Mesenchymal stem cell (in vitro differentiated cells and primary cell): ENCODE results near the gene PIEZO1.

Source experiments
- DNase-seq: peaks from one replicate; pipeline ENCODE4 v3.0.0-alpha.2; 2013
- H2AFZ ChIP-seq: one replicate; pipeline ENCODE4 v1.6.1; 2013; ENCODE audit warnings: low read depth, mild to moderate bottlenecking, control low read depth, inconsistent platforms, low read length, moderate library complexity
- H2AK5ac ChIP-seq: 2 replicates; pipeline ENCODE4 v1.6.1; 2013; ENCODE audit warnings: low read length, moderate library complexity, mild to moderate bottlenecking, inconsistent platforms; ENCODE audit not compliant: severe bottlenecking
- H2BK120ac ChIP-seq: one replicate; pipeline ENCODE4 v1.6.1; 2013; ENCODE audit warnings: low read depth, mild to moderate bottlenecking, inconsistent platforms, low read length, moderate library complexity
- H2BK12ac ChIP-seq, 2 experiments: one replicate each; pipeline ENCODE4 v1.6.1; 2013; ENCODE audit warnings: inconsistent platforms in 2 of 2, low read length in 2 of 2, mild to moderate bottlenecking in 2 of 2, moderate library complexity in 2 of 2, control low read depth in 1 of 2
- H2BK15ac ChIP-seq: one replicate; pipeline ENCODE4 v1.6.1; 2013; ENCODE audit warnings: mild to moderate bottlenecking, low read depth, inconsistent platforms; ENCODE audit not compliant: poor library complexity, severe bottlenecking
- H2BK5ac ChIP-seq: 2 replicates; pipeline ENCODE4 v1.6.1; 2013; ENCODE audit warnings: low read depth, mild to moderate bottlenecking, low read length, control low read depth, inconsistent platforms; ENCODE audit not compliant: poor library complexity, severe bottlenecking
- H3K14ac ChIP-seq, 2 experiments: one replicate each; pipeline ENCODE4 v1.6.1; 2013; ENCODE audit warnings: inconsistent platforms in 2 of 2, low read length in 2 of 2, control low read depth in 1 of 2, mild to moderate bottlenecking in 1 of 2, moderate library complexity in 1 of 2
- H3K18ac ChIP-seq, 2 experiments: one replicate each; pipeline ENCODE4 v1.6.1; 2013; ENCODE audit warnings: inconsistent platforms in 2 of 2, low read length in 2 of 2, control low read depth in 1 of 2, low read depth in 1 of 2, mild to moderate bottlenecking in 1 of 2
- H3K23ac ChIP-seq, 2 experiments: one replicate each; pipeline ENCODE4 v1.6.1; 2013; ENCODE audit warnings: inconsistent platforms in 2 of 2, low read length in 2 of 2, mild to moderate bottlenecking in 2 of 2, moderate library complexity in 2 of 2, control low read depth in 1 of 2
- H3K27ac ChIP-seq: 2 replicates; pipeline ENCODE4 v1.5.1; 2013; ENCODE audit warnings: mild to moderate bottlenecking, moderate library complexity, low read length, control low read depth, inconsistent platforms; ENCODE audit not compliant: poor library complexity, severe bottlenecking
- H3K27me3 ChIP-seq, 2 experiments: 2 replicates each; pipeline versions ENCODE4 v1.6.1 to v1.7.0; 2013; ENCODE audit warnings: low read length in 2 of 2, mild to moderate bottlenecking in 2 of 2, moderate library complexity in 2 of 2, control low read depth in 1 of 2, inconsistent platforms in 1 of 2; ENCODE audit not compliant: control insufficient read depth in 1 of 2, insufficient read depth in 1 of 2
- H3K36me3 ChIP-seq, 2 experiments: 2 replicates each; pipeline versions ENCODE4 v1.6.1 to v1.7.0; 2013; ENCODE audit warnings: low read length in 2 of 2, control low read depth in 1 of 2, inconsistent platforms in 1 of 2, low read depth in 1 of 2, mild to moderate bottlenecking in 1 of 2; ENCODE audit not compliant: insufficient read depth in 2 of 2, control insufficient read depth in 1 of 2
- H3K4ac ChIP-seq, 2 experiments: one replicate each; pipeline ENCODE4 v1.6.1; 2013; ENCODE audit warnings: inconsistent platforms in 2 of 2, low read length in 2 of 2, mild to moderate bottlenecking in 2 of 2, moderate library complexity in 2 of 2, control low read depth in 1 of 2, low read depth in 1 of 2
- H3K4me1 ChIP-seq: 2 replicates; pipeline ENCODE4 v1.6.1; 2013; ENCODE audit warnings: low read depth, low read length, control low read depth; ENCODE audit not compliant: control insufficient read depth, insufficient read depth
- H3K4me2 ChIP-seq: 2 replicates; pipeline ENCODE4 v1.6.1; 2013; ENCODE audit warnings: low read length, mild to moderate bottlenecking, inconsistent platforms; ENCODE audit not compliant: poor library complexity, severe bottlenecking
- H3K4me3 ChIP-seq, 2 experiments: 2 replicates each; pipeline versions ENCODE4 v1.5.1 to v1.7.0; 2013; ENCODE audit warnings: low read length in 2 of 2, mild to moderate bottlenecking in 2 of 2, control low read depth in 1 of 2, low read depth in 1 of 2; ENCODE audit not compliant: insufficient read depth in 1 of 2
- H3K79me1 ChIP-seq: replicated peaks from 2 replicates; pipeline ENCODE4 v1.6.1; 2013; ENCODE audit warnings: mild to moderate bottlenecking, control low read depth, low read length, inconsistent platforms; ENCODE audit not compliant: poor library complexity, severe bottlenecking
- H3K9ac ChIP-seq: 2 replicates; pipeline ENCODE4 v1.7.0; 2013; ENCODE audit warnings: mild to moderate bottlenecking, low read length, moderate library complexity
- H3K9me3 ChIP-seq: 2 replicates; pipeline ENCODE4 v1.7.0; 2013; ENCODE audit warnings: mild to moderate bottlenecking, low read length; ENCODE audit not compliant: control insufficient read depth
- H4K8ac ChIP-seq: one replicate; pipeline ENCODE4 v1.6.1; 2013; ENCODE audit warnings: inconsistent platforms, mild to moderate bottlenecking, low read length, moderate library complexity
- H4K91ac ChIP-seq: one replicate; pipeline ENCODE4 v1.6.1; 2013; ENCODE audit warnings: mild to moderate bottlenecking, low read length, inconsistent platforms
- WGBS: methylation state at CpG from one replicate; pipeline ENCODE4 v1.1.7; 2013; ENCODE audit warnings: mixed read lengths; 5-methylcytosine and 5-hydroxymethylcytosine counted together

PIEZO1 gene

DNA sequence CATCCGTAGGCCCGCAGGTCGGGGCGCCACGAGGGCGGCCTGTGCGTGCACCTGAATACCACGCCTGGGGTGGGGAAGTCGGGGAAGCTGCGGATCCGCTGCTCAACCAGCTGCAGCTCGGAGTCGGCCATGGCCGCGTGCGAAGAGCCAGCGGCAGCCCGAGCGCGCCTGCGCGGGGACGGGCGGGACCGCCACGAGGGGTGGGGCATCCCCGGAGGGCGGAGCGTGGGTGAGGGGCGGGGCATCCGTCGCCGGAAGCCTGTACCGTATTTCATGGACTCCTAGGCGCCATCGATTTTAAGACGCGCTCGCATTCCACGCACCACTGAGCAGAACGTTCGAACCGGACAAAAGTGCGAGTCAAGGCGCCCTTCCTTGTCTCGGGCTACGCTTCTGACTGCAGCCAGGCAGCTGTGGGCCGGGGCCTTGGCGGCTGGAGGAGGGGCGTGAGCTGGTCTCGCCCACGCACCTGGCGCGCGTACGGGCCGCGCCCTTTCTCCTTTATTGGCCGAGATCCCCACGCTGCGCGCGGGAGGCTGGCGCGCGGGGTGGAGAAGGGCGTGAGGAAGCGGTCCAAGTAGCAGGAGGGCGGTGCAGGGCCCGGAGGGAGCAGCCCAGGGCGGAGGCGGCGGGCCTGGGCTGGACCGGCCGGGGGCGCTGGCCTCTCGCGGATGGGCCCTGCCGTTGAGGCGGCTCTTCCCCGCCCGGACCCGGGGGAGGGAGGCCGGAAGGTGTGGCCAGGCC, 26.9 kb upstream of the PIEZO1 start, which contains the start of gene APRT:
Gene APRT, minus strand, starts transcription at position 160 of the 744 bp plus-strand sequence. Its CDS starts 29 bp downstream, at position 131.
- Histone ChIP-seq H3K14ac (peak within 1 kb of the TSS in 1 of 2 experiments; percentile 89), H3K4ac (peak within 1 kb of the TSS; percentile 85 to 96), H2AFZ (peak within 1 kb of the TSS; percentile 85), H3K4me1 (peaks cover 31% of the 10 kb centered on the region), H3K27ac (peak within 1 kb of the TSS; percentile 51), H3K79me1 (peaks cover 11% of the 10 kb centered on the region), H3K4me2 (peak within 1 kb of the TSS; percentile 80), H3K23ac (peak within 1 kb of the TSS in 1 of 2 experiments; percentile 86), H3K4me3 (peak within 1 kb of the TSS; percentile 79 to 84), H3K9me3 (no peaks in the 10 kb centered on the region), H4K8ac (peak within 1 kb of the TSS; percentile 96), H2BK120ac (peak within 1 kb of the TSS; percentile 77), H2BK12ac (peak within 1 kb of the TSS; percentile 16 to 38), H2BK15ac (peak within 1 kb of the TSS; percentile 50), H3K18ac (peak within 1 kb of the TSS; percentile 94 to 99), H4K91ac (peak within 1 kb of the TSS; percentile 90), H3K27me3 (no peaks in the 10 kb centered on the region), H3K9ac (peak within 1 kb of the TSS; percentile 92), H2AK5ac (no peak within 1 kb of the TSS), H2BK5ac (no peak within 1 kb of the TSS), H3K36me3 (peaks cover 25 to 34% of the 10 kb centered on the region in 2 experiments)
- WGBS = 1% methylated on average over 74 of the region's 84 CpGs
- peak; percentile 92 for DNase-seq

DNA sequence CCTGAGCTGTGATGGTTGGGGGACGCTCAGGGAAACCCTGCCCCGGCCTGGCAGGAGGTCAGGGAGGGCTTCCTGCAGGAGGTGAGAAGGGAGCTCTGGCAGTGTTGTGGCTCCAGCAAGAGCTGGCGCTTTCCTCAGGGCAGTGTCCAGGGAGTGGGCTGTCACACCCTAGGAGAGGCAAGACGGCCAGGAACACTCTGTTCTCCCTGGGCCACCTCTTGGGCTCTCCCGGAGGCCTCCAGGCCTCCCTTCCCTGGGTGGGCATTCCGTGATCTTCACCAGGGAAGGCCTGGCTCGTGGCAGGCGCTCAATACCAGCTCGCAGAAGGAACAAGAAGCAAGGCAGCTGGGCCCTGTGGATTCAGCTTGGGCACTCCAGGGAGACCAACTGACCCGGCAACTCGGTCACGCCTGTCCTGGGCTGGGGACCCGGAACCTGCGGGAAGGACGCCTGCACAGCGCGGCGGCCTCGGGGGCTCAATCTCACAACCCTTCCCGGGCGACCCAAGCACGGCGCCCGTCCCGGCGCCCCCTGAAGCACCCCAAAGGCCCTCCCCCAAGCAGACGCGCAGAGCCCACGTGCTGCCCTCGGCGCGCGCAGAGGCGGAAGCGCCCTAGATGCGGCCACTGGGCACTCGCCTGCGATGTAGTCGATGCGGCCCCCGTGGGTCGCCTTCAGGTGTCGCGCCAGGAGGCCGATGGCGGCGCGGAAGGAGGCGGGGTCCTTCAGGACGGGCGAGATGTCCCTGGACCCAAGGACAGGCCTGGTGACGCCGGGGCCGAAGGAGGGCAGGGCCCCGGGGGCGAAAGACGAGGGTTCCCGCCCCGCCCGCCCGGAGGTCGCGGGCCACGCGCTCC, 26.1 kb upstream of the PIEZO1 start:
- Histone ChIP-seq H3K14ac (peak overlapping the region in 1 of 2 experiments; percentile 80), H3K9ac (peak overlapping the region; percentile 92), H3K9me3 (no peaks in the 10 kb centered on the region), H3K4me2 (peak overlapping the region; percentile 80), H2AFZ (no peak overlapping the region), H3K4me1 (peaks cover 34% of the 10 kb centered on the region), H2AK5ac (no peak overlapping the region), H3K4ac (peak overlapping the region; percentile 67 to 96), H3K79me1 (peaks cover 16% of the 10 kb centered on the region), H3K27me3 (no peaks in the 10 kb centered on the region), H2BK5ac (no peak overlapping the region), H3K4me3 (peak overlapping the region; percentile 79 to 84), H3K27ac (peak overlapping the region; percentile 51), H3K36me3 (peaks cover 30 to 42% of the 10 kb centered on the region in 2 experiments), H4K91ac (peak overlapping the region; percentile 89), H4K8ac (peak overlapping the region; percentile 96), H3K18ac (peak overlapping the region; percentile 86 to 94), H2BK120ac (peak overlapping the region; percentile 27), H2BK12ac (no peak overlapping the region), H2BK15ac (peak overlapping the region; percentile 31), H3K23ac (no peak overlapping the region)
- DNase-seq = peak; percentile 80
- 3% methylated on average over 54 of the region's 65 CpGs for WGBS

- WGBS = 49% methylated on average over 12 of the region's 12 CpGs
- H3K4me1 ChIP-seq = peaks cover 34% of the 10 kb centered on the region
- peak overlapping the region; percentile 92 for H3K9ac ChIP-seq
These were observed 25.3 kb upstream of the PIEZO1 start for GRCh38 chr16:88810166-88810911.

More at GRCh38 chr16:88810166-88810911, 25.3 kb upstream of the PIEZO1 start:
- Histone ChIP-seq H4K8ac (peak overlapping the region; percentile 55), H3K79me1 (peaks cover 21% of the 10 kb centered on the region), H3K27me3 (no peaks in the 10 kb centered on the region), H4K91ac (peak overlapping the region; percentile 75), H3K9me3 (no peaks in the 10 kb centered on the region), H3K23ac (no peak overlapping the region), H3K4me3 (peak overlapping the region; percentile 79 to 84), H2BK12ac (no peak overlapping the region), H3K14ac (peak overlapping the region in 1 of 2 experiments; percentile 19), H2BK120ac (no peak overlapping the region), H3K4me2 (peak overlapping the region; percentile 80), H2BK15ac (peak overlapping the region; percentile 8), H3K18ac (no peak overlapping the region), H3K4ac (peak overlapping the region in 1 of 2 experiments; percentile 24), H2BK5ac (no peak overlapping the region), H3K36me3 (peaks cover 30 to 50% of the 10 kb centered on the region in 2 experiments), H2AK5ac (no peak overlapping the region), H3K27ac (peak overlapping the region; percentile 51), H2AFZ (no peak overlapping the region)
- peak; percentile 14 for DNase-seq
